Measurements from ENCODE around the gene C2orf42. TPM values are rescaled to one million over a fixed set of nuclear protein-coding genes. Genes with fewer than 3 reads are reported as not detected.
"Not testable (repeated sequence)": the region's sequence is repeated elsewhere in the genome, so short reads cannot be mapped to it uniquely, and the experiment has no call there.

C2orf42 gene
- total RNA-seq, 3 donors from 2014 or later (not counting 1 experiment from before 2014, with no cell fraction given), result 22.7 to 31.5 (median 25.7) TPM

DNA sequence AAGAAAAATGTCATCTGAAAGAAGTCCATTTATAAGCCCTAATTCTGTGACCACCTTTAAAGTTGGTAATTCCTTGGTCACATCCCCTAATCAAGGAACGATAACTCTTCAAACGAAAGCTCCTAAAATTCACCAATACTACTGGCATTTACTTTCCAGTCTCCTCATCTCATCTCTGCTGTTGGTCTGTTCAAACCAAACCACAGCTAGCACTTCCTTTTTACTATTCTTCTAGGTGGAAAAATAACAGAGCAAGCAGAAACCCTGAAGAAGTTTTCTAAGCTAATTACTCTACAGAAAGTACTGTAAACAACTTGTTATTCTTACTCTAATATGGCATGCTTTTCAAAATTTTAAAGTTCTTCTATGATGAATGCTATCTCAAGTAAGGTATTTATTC is 36.0 kb upstream of the C2orf42 start:
- no peaks in the 10 kb centered on the region for H3K9me3 ChIP-seq (ENCODE audit: control insufficient read depth, insufficient read depth, low read length)
- intact Hi-C loops (cut with micrococcal nuclease), result no loop called here
- no peaks in the 10 kb centered on the region for H3K27me3 ChIP-seq (ENCODE audit: control insufficient read depth, insufficient read depth, low read length)
- TF ChIP-seq, protein P1, sequence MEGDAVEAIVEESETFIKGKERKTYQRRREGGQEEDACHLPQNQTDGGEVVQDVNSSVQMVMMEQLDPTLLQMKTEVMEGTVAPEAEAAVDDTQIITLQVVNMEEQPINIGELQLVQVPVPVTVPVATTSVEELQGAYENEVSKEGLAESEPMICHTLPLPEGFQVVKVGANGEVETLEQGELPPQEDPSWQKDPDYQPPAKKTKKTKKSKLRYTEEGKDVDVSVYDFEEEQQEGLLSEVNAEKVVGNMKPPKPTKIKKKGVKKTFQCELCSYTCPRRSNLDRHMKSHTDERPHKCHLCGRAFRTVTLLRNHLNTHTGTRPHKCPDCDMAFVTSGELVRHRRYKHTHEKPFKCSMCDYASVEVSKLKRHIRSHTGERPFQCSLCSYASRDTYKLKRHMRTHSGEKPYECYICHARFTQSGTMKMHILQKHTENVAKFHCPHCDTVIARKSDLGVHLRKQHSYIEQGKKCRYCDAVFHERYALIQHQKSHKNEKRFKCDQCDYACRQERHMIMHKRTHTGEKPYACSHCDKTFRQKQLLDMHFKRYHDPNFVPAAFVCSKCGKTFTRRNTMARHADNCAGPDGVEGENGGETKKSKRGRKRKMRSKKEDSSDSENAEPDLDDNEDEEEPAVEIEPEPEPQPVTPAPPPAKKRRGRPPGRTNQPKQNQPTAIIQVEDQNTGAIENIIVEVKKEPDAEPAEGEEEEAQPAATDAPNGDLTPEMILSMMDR (IDR thresholded peaks at IDR 0.05), result no peak
- H3K9me3 Mint-ChIP-seq, result no peaks in the 10 kb centered on the region
- no peaks in the 10 kb centered on the region for H3K4me1 ChIP-seq (ENCODE audit: control insufficient read depth, insufficient read depth, low read length)
- peaks cover 84% of the 10 kb centered on the region for H3K36me3 ChIP-seq (ENCODE audit: control insufficient read depth, insufficient read depth, low read length)
- no peak for DNase-seq
- H3K27me3 Mint-ChIP-seq (ENCODE audit: low read depth in 2 of 2), result no peaks in the 10 kb centered on the region
- no peak overlapping the region for H3K4me3 ChIP-seq (ENCODE audit: low read length)
- H3K36me3 Mint-ChIP-seq, result peaks cover 18% of the 10 kb centered on the region
- peaks cover 6 to 9% of the 10 kb centered on the region in 2 donors for H3K4me1 Mint-ChIP-seq
- H3K4me3 Mint-ChIP-seq, result no peak overlapping the region
- ATAC-seq, result no peak
- no peak overlapping the region for H3K27ac ChIP-seq (ENCODE audit: low read length)
- 87% methylated on average over 2 of the region's 2 CpGs for WGBS (ENCODE audit: insufficient coverage)
- peak overlapping the region; percentile 75 to 79 for H3K27ac Mint-ChIP-seq

DNA sequence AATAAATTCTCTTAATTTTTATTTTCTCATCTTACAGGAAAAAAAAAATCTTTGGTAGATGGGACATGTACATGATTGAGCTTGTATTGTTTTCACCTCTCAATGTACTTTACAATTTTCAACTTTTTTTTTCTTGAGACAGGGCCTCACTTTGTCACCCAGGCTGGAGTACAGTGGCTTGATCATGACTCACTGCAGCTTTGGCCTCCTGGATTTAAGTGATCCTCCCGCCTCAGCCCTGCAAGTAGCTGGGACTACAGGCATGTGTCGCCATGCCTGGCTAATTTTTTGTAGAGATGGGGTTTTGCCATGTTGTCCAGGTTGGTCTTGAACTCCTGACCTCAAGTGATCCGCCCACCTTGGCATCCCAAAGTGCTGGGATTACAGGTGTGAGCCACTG is 32.5 kb upstream of the C2orf42 start:
- intact Hi-C loops (cut with micrococcal nuclease); H3K27me3 Mint-ChIP-seq (ENCODE audit: low read depth in 2 of 2); H3K4me3 ChIP-seq (ENCODE audit: low read length); H3K27ac Mint-ChIP-seq; H3K9me3 Mint-ChIP-seq; H3K4me1 Mint-ChIP-seq; H3K4me3 Mint-ChIP-seq; H3K27ac ChIP-seq (ENCODE audit: low read length); H3K4me1 ChIP-seq (ENCODE audit: control insufficient read depth, insufficient read depth, low read length); H3K27me3 ChIP-seq (ENCODE audit: control insufficient read depth, insufficient read depth, low read length); DNase-seq; ATAC-seq; H3K9me3 ChIP-seq (ENCODE audit: control insufficient read depth, insufficient read depth, low read length): not testable (repeated sequence)
- H3K36me3 ChIP-seq (ENCODE audit: control insufficient read depth, insufficient read depth, low read length), result peaks cover 86% of the 10 kb centered on the region
- 97% methylated on average over 3 of the region's 3 CpGs for WGBS (ENCODE audit: insufficient coverage)
- H3K36me3 Mint-ChIP-seq, result peaks cover 23% of the 10 kb centered on the region

DNA sequence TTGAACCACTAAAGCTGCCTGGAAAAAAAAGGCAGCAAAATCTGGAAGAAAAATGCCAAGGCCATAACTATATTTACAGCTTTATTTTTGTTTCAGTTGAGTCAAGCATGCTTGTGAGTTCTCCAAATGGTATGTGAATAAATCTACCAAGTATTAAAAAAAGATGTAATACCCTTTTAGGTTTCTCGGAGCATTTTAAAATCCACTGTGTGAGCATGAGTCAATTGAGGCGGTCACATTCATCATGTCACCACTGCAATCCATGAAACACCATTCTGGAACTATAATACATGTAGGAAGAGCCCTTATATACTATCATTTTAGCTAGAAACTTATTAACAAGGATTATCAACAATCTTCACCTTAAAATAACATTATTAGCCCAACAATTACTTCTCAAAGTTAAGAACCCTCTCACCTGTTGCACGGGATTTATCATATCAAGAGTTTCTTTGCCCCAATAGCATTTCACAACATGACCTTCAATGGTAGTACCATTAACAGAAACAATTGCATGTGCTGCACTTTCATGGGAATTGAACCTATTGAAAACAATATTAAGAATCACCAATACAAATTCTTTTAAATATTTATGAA is 24.2 kb upstream of the C2orf42 start:
- WGBS (ENCODE audit: insufficient coverage), result 94% methylated on average over 2 of the region's 3 CpGs
- no peak overlapping the region for H3K27ac Mint-ChIP-seq
- peaks cover 9% of the 10 kb centered on the region for H3K36me3 Mint-ChIP-seq
- Histone ChIP-seq H3K4me3 (ENCODE audit: low read length) (no peak overlapping the region), H3K36me3 (ENCODE audit: control insufficient read depth, insufficient read depth, low read length) (peaks cover 74% of the 10 kb centered on the region), H3K9me3 (ENCODE audit: control insufficient read depth, insufficient read depth, low read length) (no peaks in the 10 kb centered on the region), H3K27me3 (ENCODE audit: control insufficient read depth, insufficient read depth, low read length) (no peaks in the 10 kb centered on the region), H3K27ac (ENCODE audit: low read length) (no peak overlapping the region), H3K4me1 (ENCODE audit: control insufficient read depth, insufficient read depth, low read length) (no peaks in the 10 kb centered on the region)
- TF ChIP-seq, protein P1 (IDR thresholded peaks at IDR 0.05), result no peak
- ATAC-seq (no peak), DNase-seq (no peak)
- intact Hi-C loops (cut with micrococcal nuclease), result no loop called here
- peaks cover 0 to 4% of the 10 kb centered on the region in 2 donors for H3K4me1 Mint-ChIP-seq
- no peaks in the 10 kb centered on the region for H3K27me3 Mint-ChIP-seq (ENCODE audit: low read depth in 2 of 2)
- H3K9me3 Mint-ChIP-seq, result no peaks in the 10 kb centered on the region
- no peak overlapping the region for H3K4me3 Mint-ChIP-seq

DNA sequence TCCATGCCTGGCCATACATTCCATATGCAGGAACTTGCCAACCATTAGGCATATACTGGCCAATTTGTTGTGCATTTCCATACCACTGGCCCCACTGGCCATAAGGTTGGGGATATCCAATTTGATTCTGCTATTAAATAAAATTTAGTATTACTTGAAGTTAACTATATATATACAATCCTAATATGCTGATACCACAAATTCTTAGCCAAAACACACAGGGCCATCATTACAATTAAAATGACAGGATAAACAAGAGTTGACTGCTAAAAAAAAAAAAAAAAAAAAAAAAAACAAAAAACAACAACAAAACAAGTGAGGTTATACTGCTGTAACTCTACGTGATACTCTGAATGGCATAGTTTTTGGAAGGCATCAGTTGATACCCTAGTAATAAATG is 23.5 kb upstream of the C2orf42 start:
- no CpG with 5 or more reads among the region's 1 CpG for WGBS (ENCODE audit: insufficient coverage)
- no peak overlapping the region for H3K4me3 Mint-ChIP-seq
- H3K27ac Mint-ChIP-seq, result no peak overlapping the region
- no peaks in the 10 kb centered on the region for H3K9me3 Mint-ChIP-seq
- no peaks in the 10 kb centered on the region for H3K9me3 ChIP-seq (ENCODE audit: control insufficient read depth, insufficient read depth, low read length)
- peaks cover 0 to 4% of the 10 kb centered on the region in 2 donors for H3K4me1 Mint-ChIP-seq
- H3K27ac ChIP-seq (ENCODE audit: low read length), result no peak overlapping the region
- intact Hi-C loops (cut with micrococcal nuclease), result no loop called here
- no peak for DNase-seq
- peaks cover 69% of the 10 kb centered on the region for H3K36me3 ChIP-seq (ENCODE audit: control insufficient read depth, insufficient read depth, low read length)
- no peak overlapping the region for H3K4me3 ChIP-seq (ENCODE audit: low read length)
- no peak for ATAC-seq
- TF ChIP-seq, protein P1 (IDR thresholded peaks at IDR 0.05), result no peak
- H3K4me1 ChIP-seq (ENCODE audit: control insufficient read depth, insufficient read depth, low read length), result no peaks in the 10 kb centered on the region
- no peaks in the 10 kb centered on the region for H3K27me3 ChIP-seq (ENCODE audit: control insufficient read depth, insufficient read depth, low read length)
- H3K36me3 Mint-ChIP-seq, result peaks cover 7% of the 10 kb centered on the region
- no peaks in the 10 kb centered on the region for H3K27me3 Mint-ChIP-seq (ENCODE audit: low read depth in 2 of 2)
